GM19193 (cell line): Measurements from ENCODE around the gene SFMBT1.

Experiments used
- POLR2A ChIP-seq: IDR thresholded peaks from 4 replicates; pipeline ENCODE4 v1.6.1; 2011; ENCODE audit not compliant: insufficient read depth, insufficient read length; ENCODE audit errors: extremely low read depth

The SFMBT1 gene

GRCh38 chr3:52998771-52999513, 46.9 kb downstream of the SFMBT1 start:
- TF ChIP-seq POLR2A = no peak

- TF ChIP-seq POLR2A = no peak
Measured at GRCh38 chr3:52990637-52991036, 55.2 kb downstream of the SFMBT1 start.

- TF ChIP-seq POLR2A = no peak
Measured at GRCh38 chr3:52986938-52987337, 58.9 kb downstream of the SFMBT1 start.

DNA sequence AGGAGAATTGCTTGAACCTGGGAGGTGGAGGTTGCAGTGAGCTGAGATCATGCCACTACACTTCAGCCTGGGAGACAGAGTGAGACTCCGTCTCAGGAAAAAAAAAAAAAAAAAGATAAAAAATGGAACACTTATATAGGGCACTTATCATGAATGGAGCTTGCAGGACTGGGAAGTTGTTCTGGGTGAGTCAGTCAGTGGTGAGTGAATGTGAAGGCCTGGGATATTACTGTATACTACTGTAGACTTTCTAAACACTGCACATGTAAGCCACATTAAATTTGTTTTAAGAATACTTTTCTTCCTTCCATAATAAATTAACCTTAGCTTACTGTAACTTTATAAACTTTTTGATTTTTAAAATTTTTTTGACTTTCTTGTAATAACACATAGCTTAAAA, 59.8 kb downstream of the SFMBT1 start:
- no peak for TF ChIP-seq POLR2A

DNA sequence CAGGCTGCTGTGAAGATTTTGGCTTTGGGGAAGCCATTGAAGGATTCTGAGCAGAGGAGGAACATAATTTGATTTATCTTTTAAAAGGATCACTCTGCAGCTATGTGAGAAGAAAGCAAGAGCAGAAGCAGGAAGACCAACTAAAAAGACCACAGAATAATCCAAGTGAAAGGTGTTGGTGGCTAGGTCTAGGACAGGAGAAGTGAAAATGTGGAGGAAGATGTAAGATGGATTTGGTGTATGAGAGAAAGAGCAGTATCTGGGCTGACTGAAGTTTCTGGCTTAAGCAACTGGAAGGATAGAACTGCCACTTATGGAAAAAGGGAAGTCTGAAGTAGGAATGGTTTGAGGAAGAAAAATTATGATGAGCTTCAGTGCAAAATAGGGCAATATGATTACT, 62.0 kb downstream of the SFMBT1 start:
- no peak for TF ChIP-seq POLR2A

DNA sequence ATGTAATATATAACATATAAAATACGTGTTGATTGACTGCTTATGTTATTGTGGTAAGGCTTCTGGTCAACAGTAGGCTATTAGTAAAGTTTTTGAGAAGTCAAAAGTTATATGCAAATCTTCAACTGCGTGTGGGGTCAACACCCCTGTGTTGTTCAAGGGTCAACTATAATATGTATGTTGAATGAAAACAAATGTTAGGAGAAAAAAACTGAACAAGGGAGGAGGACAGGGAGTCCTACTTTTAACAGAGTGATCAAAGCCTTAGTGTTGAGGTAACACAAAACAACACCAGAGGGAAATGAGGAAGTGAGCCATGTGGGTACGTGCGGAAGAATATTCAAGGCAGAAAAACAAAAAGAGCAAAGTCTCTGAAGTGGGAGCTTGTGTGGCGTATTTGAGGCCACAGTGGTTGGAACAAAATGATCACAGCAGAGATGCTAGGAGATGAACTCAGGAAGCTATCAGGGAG, 62.5 kb downstream of the SFMBT1 start:
- TF ChIP-seq POLR2A = no peak

DNA sequence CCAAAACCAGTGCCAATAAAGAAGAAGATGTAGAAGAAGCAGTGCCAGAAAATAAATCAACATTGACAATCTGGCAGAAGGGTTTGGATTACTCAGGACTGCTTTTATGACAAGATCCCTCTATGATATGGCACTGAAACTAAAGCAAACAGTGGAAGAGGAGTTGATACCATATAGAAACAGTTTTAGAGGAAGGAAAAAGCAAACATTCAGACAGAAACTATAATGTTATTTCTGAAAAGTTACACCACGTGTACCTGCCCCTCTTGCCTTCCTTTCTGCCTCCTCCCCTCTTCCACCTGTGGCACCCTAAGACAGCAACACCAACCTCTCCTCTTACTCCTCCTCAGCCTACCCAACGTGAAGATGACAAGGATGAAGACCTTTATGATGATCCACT, 63.0 kb downstream of the SFMBT1 start:
- no peak for TF ChIP-seq POLR2A

GRCh38 chr3:52979190-52979983, 66.5 kb downstream of the SFMBT1 start:
- no peak for TF ChIP-seq POLR2A

GRCh38 chr3:52978109-52978754, 67.6 kb downstream of the SFMBT1 start:
- no peak for TF ChIP-seq POLR2A

DNA sequence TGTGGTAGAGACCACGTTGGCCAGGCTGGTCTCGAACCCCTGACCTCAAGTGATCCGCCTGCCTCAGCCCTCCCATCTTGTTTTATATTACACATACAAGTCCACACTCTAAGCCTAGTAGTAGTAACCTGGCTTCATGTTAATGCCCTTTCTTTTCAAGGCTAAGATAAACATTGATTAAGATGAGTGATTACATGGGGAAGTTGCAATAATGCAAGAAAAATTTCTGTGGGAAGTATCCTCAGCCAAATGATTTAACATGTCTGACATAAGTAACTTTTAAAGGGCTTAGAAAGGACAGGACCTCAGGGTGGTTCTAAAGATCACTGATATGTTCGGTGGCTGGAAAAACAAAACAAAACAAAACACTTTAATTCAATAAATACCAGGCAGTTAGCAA, 72.1 kb downstream of the SFMBT1 start:
- TF ChIP-seq POLR2A = no peak

DNA sequence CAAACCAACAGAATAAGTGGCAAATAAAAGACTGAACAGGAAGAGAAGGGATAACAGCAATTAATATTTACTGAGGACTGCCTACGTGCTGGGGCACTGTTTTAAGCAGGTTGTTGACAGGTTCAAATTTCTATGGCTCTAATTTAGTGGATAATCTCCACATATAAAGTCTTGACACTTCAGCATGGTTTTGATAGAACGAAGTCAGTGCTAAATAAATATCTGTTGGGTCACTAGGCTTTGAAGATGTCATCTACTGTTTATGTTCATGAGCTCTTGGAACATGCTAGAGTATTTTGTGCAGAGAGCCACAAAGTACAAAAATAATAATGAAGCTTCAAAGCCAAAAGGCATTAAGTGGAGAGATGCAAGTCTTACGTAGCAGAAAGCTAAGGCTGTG, 74.0 kb downstream of the SFMBT1 start:
- no peak for TF ChIP-seq POLR2A

- TF ChIP-seq POLR2A = no peak
Measured at GRCh38 chr3:52967398-52967797, 78.5 kb downstream of the SFMBT1 start.

DNA sequence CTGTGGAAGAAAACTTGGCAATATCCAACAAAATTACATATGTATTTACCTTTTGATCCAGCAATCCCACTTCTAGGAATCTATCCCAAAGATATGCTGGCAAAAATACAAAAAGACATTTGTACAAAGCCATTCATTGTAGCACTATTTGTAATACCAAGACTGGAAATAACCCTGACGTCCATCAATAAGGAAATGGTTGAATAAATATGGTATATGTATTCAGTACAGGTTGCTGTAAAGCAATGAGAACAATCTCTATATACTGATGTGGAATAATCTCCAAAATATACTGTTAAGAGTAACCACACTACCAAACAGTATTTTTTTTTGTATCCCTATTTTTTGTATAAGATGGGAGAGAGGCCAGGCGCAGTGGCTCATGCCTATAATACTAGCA, 83.7 kb downstream of the SFMBT1 start:
- TF ChIP-seq POLR2A = no peak

GRCh38 chr3:52959773-52960172, 86.1 kb downstream of the SFMBT1 start:
- TF ChIP-seq POLR2A = no peak

DNA sequence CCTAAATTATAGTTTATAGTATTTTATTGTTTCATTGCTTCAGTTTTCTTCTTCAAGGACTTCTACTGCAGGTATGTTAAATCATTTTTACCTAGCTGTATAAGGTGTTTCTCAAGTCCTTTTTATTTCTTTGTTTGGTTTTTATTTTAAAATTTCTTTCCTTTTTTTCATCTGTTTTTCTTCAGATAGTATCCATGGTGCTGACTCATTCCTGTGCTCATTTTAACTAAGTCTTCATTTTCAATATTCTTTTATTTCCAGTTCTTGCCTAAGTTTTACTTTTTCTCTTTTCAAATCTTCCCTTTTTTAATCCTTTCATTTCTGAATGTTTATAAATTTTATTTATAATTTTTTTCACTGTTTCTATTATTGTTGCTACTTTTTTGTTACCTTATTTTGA, 106.3 kb downstream of the SFMBT1 start:
- no peak for TF ChIP-seq POLR2A

GRCh38 chr3:52934630-52935530, 111.0 kb downstream of the SFMBT1 start:
- no peak for TF ChIP-seq POLR2A

GRCh38 chr3:52931889-52932288, 114.0 kb downstream of the SFMBT1 start:
- no peak for TF ChIP-seq POLR2A
